AG10803 (cell line): ENCODE results near the gene ABCB4.
"Not testable (repeated sequence)": the region's sequence is repeated elsewhere in the genome, so short reads cannot be mapped to it uniquely, and the experiment has no call there.

Experiments
- DNase-seq: peaks from one replicate; pipeline ENCODE4 v3.0.0; 2010; ENCODE audit warnings: low read depth
- H3K4me3 ChIP-seq: 2 replicates; pipeline ENCODE4 v1.5.1; 2011; ENCODE audit warnings: mild to moderate bottlenecking, low read length, control low read depth
- CTCF ChIP-seq: conservative IDR thresholded peaks from 2 replicates; pipeline ENCODE4 v1.5.1; 2011; ENCODE audit warnings: mild to moderate bottlenecking, low read length, control low read depth, inconsistent platforms

The ABCB4 gene

GRCh38 chr7:87480386-87480785 is 4.9 kb upstream of the ABCB4 start:
- DNase-seq, result no peak
- no peak overlapping the region for H3K4me3 ChIP-seq

GRCh38 chr7:87479951-87480350 is 4.5 kb upstream of the ABCB4 start:
- no peak for DNase-seq
- H3K4me3 ChIP-seq, result no peak overlapping the region
- TF ChIP-seq CTCF, result no peak

More at GRCh38 chr7:87480386-87480785, 4.9 kb upstream of the ABCB4 start:
- TF ChIP-seq CTCF, result no peak

- TF ChIP-seq CTCF, result no peak
- DNase-seq, result no peak
- H3K4me3 ChIP-seq, result peak overlapping the region; percentile 40
Measured at GRCh38 chr7:87476179-87476557, 688 bp upstream of the ABCB4 start.

- peak overlapping the region; percentile 55 for H3K4me3 ChIP-seq
- TF ChIP-seq CTCF, result no peak
- peak; percentile 37 for DNase-seq
Measured at GRCh38 chr7:87474533-87475358, 734 bp downstream of the ABCB4 start.

GRCh38 chr7:87473986-87474385 is 1.5 kb downstream of the ABCB4 start:
- TF ChIP-seq CTCF, result no peak
- peak; percentile 21 for DNase-seq
- no peak overlapping the region for H3K4me3 ChIP-seq

GRCh38 chr7:87473192-87473591 is 2.3 kb downstream of the ABCB4 start:
- no peak for TF ChIP-seq CTCF
- H3K4me3 ChIP-seq, result no peak overlapping the region
- DNase-seq, result no peak

GRCh38 chr7:87471473-87471872 is 4.0 kb downstream of the ABCB4 start:
- no peak overlapping the region for H3K4me3 ChIP-seq
- no peak for DNase-seq
- no peak for TF ChIP-seq CTCF

- DNase-seq, H3K4me3 ChIP-seq: not testable (repeated sequence)
Measured at GRCh38 chr7:87469204-87469603, 6.3 kb downstream of the ABCB4 start.

GRCh38 chr7:87465534-87465880 is 10.0 kb downstream of the ABCB4 start:
- not testable (repeated sequence) for H3K4me3 ChIP-seq, DNase-seq

GRCh38 chr7:87464830-87465533 is 10.5 kb downstream of the ABCB4 start:
- H3K4me3 ChIP-seq, DNase-seq: not testable (repeated sequence)
